ENCODE data around the gene SMYD3.

SMYD3 gene

GRCh38 chr1:245859493-245860114 lies 647.5 kb downstream of the SMYD3 start:
- FAIRE-seq: no peak

GRCh38 chr1:245858722-245859492 lies 648.2 kb downstream of the SMYD3 start:
- peak; percentile 4 for FAIRE-seq

GRCh38 chr1:245858022-245858721 lies 648.9 kb downstream of the SMYD3 start:
- FAIRE-seq: no peak

GRCh38 chr1:245856944-245857531 lies 650.0 kb downstream of the SMYD3 start:
- FAIRE-seq: no peak

- FAIRE-seq: no peak
Observed at GRCh38 chr1:245855846-245856730, 651.0 kb downstream of the SMYD3 start.

- FAIRE-seq: no peak
Observed at GRCh38 chr1:245853291-245853690, 653.8 kb downstream of the SMYD3 start.

- no peak for FAIRE-seq
Observed at GRCh38 chr1:245843101-245843500, 664.0 kb downstream of the SMYD3 start.

- no peak for FAIRE-seq
Observed at GRCh38 chr1:245842106-245842505, 665.0 kb downstream of the SMYD3 start.

GRCh38 chr1:245840971-245841370 lies 666.1 kb downstream of the SMYD3 start:
- FAIRE-seq: no peak

GRCh38 chr1:245837718-245838117 lies 669.4 kb downstream of the SMYD3 start:
- FAIRE-seq: no peak

- no peak for FAIRE-seq
Observed at GRCh38 chr1:245835386-245835785, 671.7 kb downstream of the SMYD3 start.

- FAIRE-seq: no peak
Observed at GRCh38 chr1:245834002-245834401, 673.1 kb downstream of the SMYD3 start.

GRCh38 chr1:245832771-245833527 lies 674.1 kb downstream of the SMYD3 start:
- FAIRE-seq: no peak

- FAIRE-seq: no peak
Observed at GRCh38 chr1:245831518-245831917, 675.6 kb downstream of the SMYD3 start.

GRCh38 chr1:245829826-245830225 lies 677.3 kb downstream of the SMYD3 start:
- FAIRE-seq: no peak

GRCh38 chr1:245829194-245829593 lies 677.9 kb downstream of the SMYD3 start:
- FAIRE-seq: no peak

GRCh38 chr1:245827301-245827700 lies 679.8 kb downstream of the SMYD3 start:
- no peak for FAIRE-seq

GRCh38 chr1:245825128-245825901 lies 681.8 kb downstream of the SMYD3 start:
- FAIRE-seq: no peak

- no peak for FAIRE-seq
Observed at GRCh38 chr1:245823408-245824147, 683.5 kb downstream of the SMYD3 start.

- FAIRE-seq: no peak
Observed at GRCh38 chr1:245822996-245823395, 684.1 kb downstream of the SMYD3 start.
